ENCODE results near the gene POLDIP3.
"Not testable (repeated sequence)": the region's sequence is repeated elsewhere in the genome, so short reads cannot be mapped to it uniquely, and the experiment has no call there.

- TF ChIP-seq CTCF, POLR2A (IDR thresholded peaks at IDR 0.05): not testable (repeated sequence)
Observed at GRCh38 chr22:42574468-42574867, 40.2 kb downstream of the POLDIP3 start.
